Calu3 (cell line): ENCODE measurements around the gene MYCT1. TPM values are rescaled to one million over a fixed set of nuclear protein-coding genes. Genes with fewer than 3 reads are reported as not detected.

ENCODE experiments used
- Bru-seq: library from RNA; stranded (reverse); fragments of 400-500 nt; gene quantifications from one replicate; lab custom pipeline; 2021; lab: Mats Ljungman, UMichigan
- BruChase-seq, 2 experiments: library from RNA; stranded (reverse); fragments of 400-500 nt; gene quantifications; one replicate each; lab custom pipeline; 2021; lab: Mats Ljungman, UMichigan
- BruUV-seq: library from RNA; stranded (reverse); fragments of 400-500 nt; replicated peaks from 2 replicates; lab custom pipeline; 2021; lab: Mats Ljungman, UMichigan
- CTCF ChIA-PET: fragments of 300-600 bp; sonication (Branson Sonifier 250); formaldehyde crosslinking; loops from one replicate; lab custom pipeline; 2022; ENCODE audit warnings: antibody characterized with exemption; lab: Charles Lee
- DNase-seq: peaks from one replicate; pipeline ENCODE4 v3.0.0; 2022
- H3K27ac Mint-ChIP-seq: one replicate; pipeline ENCODE4 v1.8.0; 2022; ENCODE audit warnings: mixed read lengths; ENCODE audit not compliant: unreplicated experiment
- H3K27me3 Mint-ChIP-seq: one replicate; pipeline ENCODE4 v1.8.0; 2022; ENCODE audit warnings: mixed read lengths; ENCODE audit not compliant: unreplicated experiment
- H3K36me3 Mint-ChIP-seq: one replicate; pipeline ENCODE4 v1.8.0; 2022; ENCODE audit warnings: mild to moderate bottlenecking, moderate library complexity, mixed read lengths; ENCODE audit not compliant: insufficient read depth, unreplicated experiment
- H3K4me1 Mint-ChIP-seq: one replicate; pipeline ENCODE4 v1.8.0; 2022; ENCODE audit warnings: mild to moderate bottlenecking, low read depth, mixed read lengths; ENCODE audit not compliant: unreplicated experiment
- H3K4me3 Mint-ChIP-seq: one replicate; pipeline ENCODE4 v1.8.0; 2022; ENCODE audit warnings: mild to moderate bottlenecking, low read depth, moderate library complexity, mixed read lengths; ENCODE audit not compliant: unreplicated experiment
- H3K9me3 Mint-ChIP-seq: one replicate; pipeline ENCODE4 v1.8.0; 2022; ENCODE audit warnings: low read depth, mixed read lengths; ENCODE audit not compliant: unreplicated experiment
- CTCF ChIP-seq: fragments of 200-600 bp; IDR thresholded peaks from one replicate; pipeline ENCODE4 v1.8.0; 2022; ENCODE audit warnings: antibody characterized with exemption; ENCODE audit not compliant: unreplicated experiment
- intact Hi-C: fragments of 100-400 bp; cut with micrococcal nuclease; formaldehyde crosslinking; loops from one replicate; pipeline ENCODE4 v1.10.0; 2022; ENCODE audit not compliant: unreplicated experiment
- long read RNA-seq: library from polyadenylated mRNA; stranded (forward); transcript quantifications from one replicate; pipeline ENCODE4 v2.0.0, GENCODE V29; 2022
- total RNA-seq: library from RNA; stranded (reverse); gene quantifications from 2 replicates; pipeline ENCODE4 v1.2.3, GENCODE V29; 2022

The MYCT1 gene
- total RNA-seq (not detected in 2 replicates), Bru-seq, nascent RNA (percentile 14 among the genes with signal in this experiment), BruChase-seq, experiment 1, labeled RNA remaining after a 6-hour chase (percentile 10 among the genes with signal in this experiment), BruChase-seq, experiment 2, labeled RNA remaining after a 2-hour chase (percentile 8 among the genes with signal in this experiment)
- long read RNA-seq = 0 reads

- Mint-ChIP-seq H3K36me3 (no peaks in the 10 kb centered on the region), H3K4me3 (no peak within 1 kb of the TSS), H3K9me3 (no peaks in the 10 kb centered on the region), H3K27me3 (no peaks in the 10 kb centered on the region), H3K4me1 (no peaks in the 10 kb centered on the region), H3K27ac (no peak within 1 kb of the TSS)
- DNase-seq = no peak
- BruUV-seq = no TSS peak
- CTCF ChIA-PET = no interaction called here
- intact Hi-C loops = no loop called here
- no peak for TF ChIP-seq CTCF
Observed at GRCh38 chr6:152697634-152698033, at the start of gene MYCT1. Gene MYCT1 (plus strand): TSS chr6:152697897. CDS start chr6:152697903, 6 bp downstream.

- BruUV-seq = no TSS peak
- Mint-ChIP-seq H3K27me3 (peaks cover 42% of the 10 kb centered on the region), H3K36me3 (no peaks in the 10 kb centered on the region), H3K4me1 (no peaks in the 10 kb centered on the region), H3K27ac (no peak overlapping the region), H3K4me3 (no peak overlapping the region), H3K9me3 (no peaks in the 10 kb centered on the region)
- intact Hi-C loops = no loop called here
- no peak for TF ChIP-seq CTCF
- no peak for DNase-seq
- CTCF ChIA-PET = interaction anchor here (1.0 kb wide), 1 partner anchor 9 kb away, joined by 3 read pairs; no protein-coding TSS in a partner anchor
Observed at GRCh38 chr6:152648105-152648504, 49.6 kb upstream of the MYCT1 start.

- TF ChIP-seq CTCF = no peak
- Mint-ChIP-seq H3K27me3 (peaks cover 22% of the 10 kb centered on the region), H3K4me1 (no peaks in the 10 kb centered on the region), H3K36me3 (no peaks in the 10 kb centered on the region), H3K9me3 (no peaks in the 10 kb centered on the region), H3K27ac (no peak overlapping the region), H3K4me3 (no peak overlapping the region)
- BruUV-seq = no TSS peak
- CTCF ChIA-PET = no interaction called here
- intact Hi-C loops = no loop called here
- no peak for DNase-seq
Observed at GRCh38 chr6:152651986-152652385, 45.7 kb upstream of the MYCT1 start.

DNA sequence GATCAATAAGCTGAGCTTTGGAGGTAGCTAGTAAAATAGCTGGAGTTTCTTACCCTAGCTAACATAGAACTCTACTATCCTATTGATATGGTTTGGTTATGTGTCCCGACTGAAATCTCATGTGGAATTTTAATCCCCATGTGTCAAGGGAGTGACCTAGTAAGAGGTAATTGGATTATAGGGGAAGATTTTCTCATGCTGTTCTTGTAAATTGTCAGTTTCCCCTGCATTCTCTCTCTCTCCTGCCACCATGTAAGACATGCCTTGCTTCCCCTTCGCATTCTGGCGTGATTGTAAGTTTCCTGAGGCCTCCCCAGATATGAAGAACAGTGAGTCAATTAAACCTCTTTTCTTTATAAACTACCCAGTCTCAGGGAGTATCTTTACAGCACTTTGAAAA is 35.9 kb upstream of the MYCT1 start:
- Mint-ChIP-seq H3K4me3 (no peak overlapping the region), H3K27me3 (no peaks in the 10 kb centered on the region), H3K9me3 (no peaks in the 10 kb centered on the region), H3K36me3 (no peaks in the 10 kb centered on the region), H3K27ac (no peak overlapping the region), H3K4me1 (no peaks in the 10 kb centered on the region)
- intact Hi-C loops = no loop called here
- no TSS peak for BruUV-seq
- no peak for TF ChIP-seq CTCF
- DNase-seq = no peak
- CTCF ChIA-PET = no interaction called here
